H1 (cell line): ENCODE data around the gene IPO9. TPM values are rescaled to one million over a fixed set of nuclear protein-coding genes. Genes with fewer than 3 reads are reported as not detected.

Experiments used
- CTCF ChIA-PET: fragments of 300-600 bp; sonication (Branson Sonifier 250); formaldehyde crosslinking; loops from one replicate; lab custom pipeline; 2021; ENCODE audit not compliant: partially characterized antibody; lab: Charles Lee
- POLR2A ChIA-PET: fragments of 300-600 bp; sonication (Branson Sonifier 250); formaldehyde crosslinking; loops from one replicate; lab custom pipeline; 2021; ENCODE audit warnings: inconsistent platforms; ENCODE audit not compliant: partially characterized antibody; lab: Charles Lee
- DNase-seq, 2 experiments: peaks; one replicate each; pipeline versions ENCODE4 v3.0.0 to v3.0.0-alpha.2; 2010 to 2022; ENCODE audit warnings: low spot score in 2 of 2, low read depth in 1 of 2, mixed read lengths in 1 of 2
- FAIRE-seq: peaks from 2 replicates; lab custom pipeline; 2011; peaks lifted over from hg19 to GRCh38; lab: Jason Lieb, UNC
- H2AFZ ChIP-seq: 2 replicates; pipeline ENCODE4 v1.8.1; 2012; ENCODE audit warnings: low read length, inconsistent platforms
- H2AK5ac ChIP-seq: 2 replicates; pipeline ENCODE4 v1.6.1; 2013; ENCODE audit warnings: low read depth, low read length
- H2BK120ac ChIP-seq: replicated peaks from 2 replicates; pipeline ENCODE3; 2013; ENCODE audit warnings: low read depth, low read length, inconsistent platforms
- H2BK12ac ChIP-seq: 2 replicates; pipeline ENCODE4 v1.6.1; 2013; ENCODE audit warnings: low read depth, low read length
- H2BK15ac ChIP-seq: 2 replicates; pipeline ENCODE4 v1.6.1; 2013; ENCODE audit warnings: low read length
- H2BK20ac ChIP-seq: 2 replicates; pipeline ENCODE4 v1.6.1; 2013; ENCODE audit warnings: low read length
- H2BK5ac ChIP-seq: 2 replicates; pipeline ENCODE4 v1.6.1; 2013; ENCODE audit warnings: low read depth, low read length
- H3K14ac ChIP-seq: 2 replicates; pipeline ENCODE4 v1.6.1; 2013; ENCODE audit warnings: inconsistent platforms; ENCODE audit not compliant: insufficient read length
- H3K18ac ChIP-seq: 2 replicates; pipeline ENCODE4 v1.6.1; 2013; ENCODE audit warnings: low read length; ENCODE audit errors: extremely low read depth
- H3K23ac ChIP-seq: 2 replicates; pipeline ENCODE4 v1.6.1; 2013; ENCODE audit warnings: inconsistent platforms; ENCODE audit not compliant: insufficient read length
- H3K23me2 ChIP-seq: 2 replicates; pipeline ENCODE4 v1.6.1; 2013; ENCODE audit warnings: low read depth, low read length
- H3K27ac ChIP-seq: 2 replicates; pipeline ENCODE4 v1.6.1; 2011; ENCODE audit warnings: low read depth, low read length, inconsistent platforms
- H3K27me3 ChIP-seq, 4 experiments: replicated peaks in 1 of 4; 1 replicate in 1 of 4; 2 replicates in 3 of 4; pipeline versions ENCODE4 v1.6.1 to v1.8.1; 2011 to 2013; ENCODE audit warnings: low read length in 3 of 4, mild to moderate bottlenecking in 3 of 4, inconsistent platforms in 2 of 4, mixed read lengths in 2 of 4, moderate library complexity in 1 of 4; ENCODE audit not compliant: control insufficient read depth in 3 of 4, insufficient read depth in 3 of 4; ENCODE audit errors: extremely low read depth in 1 of 4
- H3K36me3 ChIP-seq, 4 experiments: 2 replicates each; pipeline versions ENCODE4 v1.6.1 to v1.8.1; 2011 to 2013; ENCODE audit warnings: mild to moderate bottlenecking in 4 of 4, low read length in 3 of 4, moderate library complexity in 2 of 4, control low read depth in 1 of 4, inconsistent platforms in 1 of 4; ENCODE audit not compliant: insufficient read depth in 4 of 4, control insufficient read depth in 2 of 4
- H3K4ac ChIP-seq: replicated peaks from 2 replicates; pipeline ENCODE3; 2013; ENCODE audit warnings: low read length, low read depth, mixed read lengths, inconsistent platforms; ENCODE audit not compliant: insufficient read length
- H3K4me1 ChIP-seq, 4 experiments: replicated peaks in 1 of 4; 1 replicate in 1 of 4; 2 replicates in 3 of 4; pipeline versions ENCODE4 v1.6.1 to v1.8.1; 2011 to 2013; ENCODE audit warnings: low read length in 3 of 4, inconsistent platforms in 2 of 4, mixed read lengths in 1 of 4; ENCODE audit not compliant: insufficient read depth in 4 of 4, control insufficient read depth in 3 of 4
- H3K4me2 ChIP-seq, 2 experiments: 2 replicates each; pipeline versions ENCODE4 v1.6.1 to v1.8.1; 2011 to 2013; ENCODE audit warnings: low read depth in 2 of 2, low read length in 2 of 2, control low read depth in 1 of 2, inconsistent platforms in 1 of 2, mild to moderate bottlenecking in 1 of 2; ENCODE audit not compliant: insufficient read depth in 1 of 2
- H3K4me3 ChIP-seq, 4 experiments: fragments of 200-600, 300-600 bp in 1 of 4; sonication (generic), shearing (Covaris generic), sonication (Bioruptor Twin) in 1 of 4; 2 replicates each; pipeline versions ENCODE4 v1.5.1 to v1.8.1; 2011 to 2016; ENCODE audit warnings: low read length in 4 of 4, low read depth in 3 of 4, control low read depth in 2 of 4, inconsistent platforms in 2 of 4, mild to moderate bottlenecking in 2 of 4, mixed read lengths in 1 of 4, moderate library complexity in 1 of 4; ENCODE audit not compliant: insufficient read depth in 2 of 4; ENCODE audit errors: extremely low read depth in 1 of 4
- H3K56ac ChIP-seq: replicated peaks from 2 replicates; pipeline ENCODE3; 2013; ENCODE audit warnings: low read depth, mild to moderate bottlenecking, mixed read lengths, low read length, inconsistent platforms; ENCODE audit not compliant: insufficient read length
- H3K79me1 ChIP-seq: 2 replicates; pipeline ENCODE4 v1.6.1; 2013; ENCODE audit warnings: low read depth, low read length, control low read depth
- H3K79me2 ChIP-seq, 2 experiments: 2 replicates each; pipeline versions ENCODE4 v1.6.1 to v1.8.1; 2012 to 2013; ENCODE audit warnings: low read length in 2 of 2, mild to moderate bottlenecking in 2 of 2, inconsistent platforms in 1 of 2; ENCODE audit not compliant: insufficient read depth in 2 of 2, control insufficient read depth in 1 of 2
- H3K9ac ChIP-seq, 4 experiments: replicated peaks in 1 of 4; 1 replicate in 1 of 4; 2 replicates in 3 of 4; pipeline versions ENCODE4 v1.6.1 to v1.8.1; 2011 to 2013; ENCODE audit warnings: low read depth in 3 of 4, low read length in 3 of 4, control low read depth in 2 of 4, mild to moderate bottlenecking in 2 of 4, moderate library complexity in 2 of 4, inconsistent platforms in 1 of 4; ENCODE audit errors: extremely low read depth in 1 of 4
- H3K9me3 ChIP-seq, 2 experiments: 2 replicates each; pipeline versions ENCODE4 v1.6.1 to v1.8.1; 2012 to 2013; ENCODE audit warnings: mild to moderate bottlenecking in 2 of 2, moderate library complexity in 2 of 2, control low read depth in 1 of 2, inconsistent platforms in 1 of 2, low read depth in 1 of 2, low read length in 1 of 2, mixed read lengths in 1 of 2; ENCODE audit not compliant: insufficient read depth in 2 of 2
- H4K20me1 ChIP-seq, 2 experiments: replicated peaks in 1 of 2; 2 replicates each; pipeline versions ENCODE3 to v1.8.1; 2011 to 2013; ENCODE audit warnings: inconsistent platforms in 2 of 2, low read length in 2 of 2, mild to moderate bottlenecking in 1 of 2; ENCODE audit not compliant: insufficient read depth in 2 of 2, control insufficient read depth in 1 of 2
- H4K5ac ChIP-seq: 2 replicates; pipeline ENCODE4 v1.6.1; 2013; ENCODE audit warnings: low read length, low read depth, mixed read lengths, inconsistent platforms; ENCODE audit not compliant: insufficient read length
- H4K8ac ChIP-seq: 2 replicates; pipeline ENCODE4 v1.8.0; 2013; ENCODE audit warnings: mild to moderate bottlenecking, moderate library complexity, low read length, inconsistent platforms; ENCODE audit not compliant: insufficient read depth; ENCODE audit errors: extremely low read depth
- H4K91ac ChIP-seq: replicated peaks from 2 replicates; pipeline ENCODE3; 2013; ENCODE audit warnings: low read length, mixed read lengths, inconsistent platforms; ENCODE audit not compliant: insufficient read length
- CTCF ChIP-seq, 3 experiments: IDR thresholded peaks; 1 replicate in 2 of 3; 2 replicates in 1 of 3; pipeline versions ENCODE4 v1.5.1 to v1.6.1; 2011; ENCODE audit warnings: low read length in 3 of 3, mild to moderate bottlenecking in 3 of 3, inconsistent platforms in 2 of 3, low read depth in 1 of 3, moderate library complexity in 1 of 3; ENCODE audit not compliant: insufficient read depth in 1 of 3; ENCODE audit errors: control extremely low read depth in 1 of 3
- POLR2A ChIP-seq, 2 experiments: IDR thresholded peaks; 1 replicate in 1 of 2; 2 replicates in 1 of 2; pipeline ENCODE4 v1.6.1; 2011; ENCODE audit warnings: low read depth in 2 of 2, low read length in 2 of 2, mild to moderate bottlenecking in 2 of 2; ENCODE audit errors: control extremely low read depth in 1 of 2
- WGBS, 2 experiments: shearing (Covaris generic) in 1 of 2; methylation state at CpG; one replicate each; pipeline versions ENCODE4 v1.1.6 to v1.1.7; 2013 to 2015; ENCODE audit warnings: low lambda C conversion rate in 2 of 2, mixed read lengths in 2 of 2, inconsistent platforms in 1 of 2, low coverage in 1 of 2, missing lambda C conversion rate in 1 of 2; ENCODE audit not compliant: insufficient replicate concordance in 2 of 2, insufficient coverage in 1 of 2, insufficient read length in 1 of 2; ENCODE audit errors: extremely low coverage in 1 of 2, missing lambda C conversion rate in 1 of 2; 5-methylcytosine and 5-hydroxymethylcytosine counted together
- polyA plus RNA-seq, 7 experiments: library from polyadenylated mRNA; depleted of rRNA in 3 of 7; stranded (reverse) in 5 of 7; unstranded in 2 of 7; fragments of >200 nt in 5 of 7; fragments of 200-250 nt in 2 of 7; gene quantifications; 1 replicate in 5 of 7; 2 replicates in 1 of 7; 4 replicates in 1 of 7; pipeline versions ENCODE4 v1.2.1 to v1.2.3, GENCODE V29; 2011 to 2013; ENCODE audit warnings: missing spikeins in 2 of 7, mixed read lengths in 2 of 7
- total RNA-seq: library from RNA; stranded (reverse); fragmentation: NEBNext Ultra II Directional; extraction: Animal tissue kit (Norgen Biotek cat#: 25700); gene quantifications from 2 replicates; pipeline ENCODE4 v1.2.1, GENCODE V29; 2021

IPO9 gene
- total and polyA plus RNA-seq, 2 of the 8 experiments (the other 6 are each of a cell fraction or from before 2014, with no cell fraction given) = 61.0 to 122 TPM

GRCh38 chr1:201876148-201876818, 47.3 kb downstream of the IPO9 start:
- no peaks in the 10 kb centered on the region for H3K9me3 ChIP-seq
- TF ChIP-seq CTCF (IDR thresholded peaks at IDR 0.05; ENCODE audit: control extremely low read depth in 1 of 3, insufficient read depth in 1 of 3, low read depth in 1 of 3, low read length in 3 of 3) (peak in 2 of 3 experiments; percentile 3 to 9; a peak in 3 of 4 replicates), POLR2A (IDR thresholded peaks at IDR 0.05; ENCODE audit: control extremely low read depth in 1 of 2, low read depth in 2 of 2, low read length in 2 of 2) (no peak)
- TF ChIP-seq, all 59 proteins: peak for 1
- no peak overlapping the region for H3K9ac ChIP-seq
- H2BK5ac ChIP-seq = no peak overlapping the region
- H3K14ac ChIP-seq = no peak overlapping the region
- no peak overlapping the region for H2BK20ac ChIP-seq
- CTCF ChIA-PET = interaction anchor here (0.9 to 12.3 kb wide), 4 partner anchors 17 to 363 kb away, joined by 3 to 244 read pairs (median 7); partner anchors contain the start of gene SHISA4
- H3K79me2 ChIP-seq = no peaks in the 10 kb centered on the region
- no peak overlapping the region for H3K4ac ChIP-seq
- no peaks in the 10 kb centered on the region for H3K27me3 ChIP-seq
- no peak overlapping the region for H3K4me3 ChIP-seq
- no peak overlapping the region for H3K56ac ChIP-seq
- peaks cover 0 to 2% of the 10 kb centered on the region in 2 experiments for H4K20me1 ChIP-seq
- no peak overlapping the region for H2BK15ac ChIP-seq
- DNase-seq (peak in 1 of 2 experiments; percentile 42), FAIRE-seq (no peak)
- H2BK120ac ChIP-seq = no peak overlapping the region
- no peak overlapping the region for H4K5ac ChIP-seq
- H4K91ac ChIP-seq = no peak overlapping the region
- H3K36me3 ChIP-seq = peaks cover 18 to 48% (median 43%) of the 10 kb centered on the region in 4 experiments
- H3K18ac ChIP-seq = no peak overlapping the region
- no peaks in the 10 kb centered on the region for H3K23me2 ChIP-seq
- H4K8ac ChIP-seq = no peak overlapping the region
- H2AFZ ChIP-seq = no peak overlapping the region
- no peaks in the 10 kb centered on the region for H3K79me1 ChIP-seq
- 93% methylated on average over 8 of the region's 8 CpGs; no CpG with 5 or more reads in 1 of the 2 experiments for WGBS, 2 experiments
- peaks cover 0 to 2% (median 0%) of the 10 kb centered on the region in 4 experiments; a peak in 1 of 7 replicates for H3K4me1 ChIP-seq
- no peak overlapping the region for H2AK5ac ChIP-seq
- no peak overlapping the region for H3K23ac ChIP-seq
- no peak overlapping the region for H3K4me2 ChIP-seq
- H2BK12ac ChIP-seq = no peak overlapping the region
- no peak overlapping the region for H3K27ac ChIP-seq
- POLR2A ChIA-PET = no interaction called here
